Panc1 (cell line): ENCODE results near the gene ACTR3C.
"Not testable (repeated sequence)": the region's sequence is repeated elsewhere in the genome, so short reads cannot be mapped to it uniquely, and the experiment has no call there.

Experiments used
- POLR2AphosphoS5 ChIP-seq: IDR thresholded peaks from 2 replicates; pipeline ENCODE4 v1.6.1; 2012; ENCODE audit warnings: mild to moderate bottlenecking, low read depth, low read length, moderate library complexity
- TCF7L2 ChIP-seq: IDR thresholded peaks from 2 replicates; pipeline ENCODE4 v1.6.1; 2011; ENCODE audit warnings: mild to moderate bottlenecking, low read depth, low read length, inconsistent platforms
- TF ChIP-seq, protein P1 (sequence below): fragments of 450-650 bp; IDR thresholded peaks from 2 replicates; pipeline ENCODE4 v1.5.1; 2017; ENCODE audit warnings: mild to moderate bottlenecking
- TF ChIP-seq, protein P2 (sequence below), 2 experiments: IDR thresholded peaks; 2 replicates each; pipeline ENCODE4 v1.6.1; 2011 to 2012; ENCODE audit warnings: low read depth in 2 of 2, control low read depth in 1 of 2, low read length in 1 of 2, mild to moderate bottlenecking in 1 of 2, moderate library complexity in 1 of 2; ENCODE audit not compliant: insufficient read depth in 1 of 2

DNA sequence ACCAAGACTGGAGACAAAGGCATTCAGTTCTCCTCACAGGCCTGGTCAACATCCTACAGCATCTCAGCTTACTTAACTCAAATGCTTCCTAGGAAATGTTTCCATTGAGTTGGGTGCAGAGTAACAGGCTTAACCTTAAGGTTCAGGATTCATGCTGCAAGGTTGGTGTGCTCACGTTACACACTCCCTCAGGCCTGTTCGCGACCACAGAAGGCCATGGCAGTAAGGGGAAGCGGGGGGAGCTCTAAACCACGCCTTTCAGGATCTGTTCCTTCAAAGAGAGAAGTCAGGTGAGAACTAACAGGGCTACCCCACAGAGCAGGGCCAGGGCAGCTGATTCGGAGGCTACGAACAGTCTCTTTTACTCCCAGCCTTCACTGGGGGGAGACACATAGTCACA is 35.5 kb downstream of the ACTR3C start:
- TF ChIP-seq TCF7L2, POLR2AphosphoS5: not testable (repeated sequence)
- TF ChIP-seq, protein P1, sequence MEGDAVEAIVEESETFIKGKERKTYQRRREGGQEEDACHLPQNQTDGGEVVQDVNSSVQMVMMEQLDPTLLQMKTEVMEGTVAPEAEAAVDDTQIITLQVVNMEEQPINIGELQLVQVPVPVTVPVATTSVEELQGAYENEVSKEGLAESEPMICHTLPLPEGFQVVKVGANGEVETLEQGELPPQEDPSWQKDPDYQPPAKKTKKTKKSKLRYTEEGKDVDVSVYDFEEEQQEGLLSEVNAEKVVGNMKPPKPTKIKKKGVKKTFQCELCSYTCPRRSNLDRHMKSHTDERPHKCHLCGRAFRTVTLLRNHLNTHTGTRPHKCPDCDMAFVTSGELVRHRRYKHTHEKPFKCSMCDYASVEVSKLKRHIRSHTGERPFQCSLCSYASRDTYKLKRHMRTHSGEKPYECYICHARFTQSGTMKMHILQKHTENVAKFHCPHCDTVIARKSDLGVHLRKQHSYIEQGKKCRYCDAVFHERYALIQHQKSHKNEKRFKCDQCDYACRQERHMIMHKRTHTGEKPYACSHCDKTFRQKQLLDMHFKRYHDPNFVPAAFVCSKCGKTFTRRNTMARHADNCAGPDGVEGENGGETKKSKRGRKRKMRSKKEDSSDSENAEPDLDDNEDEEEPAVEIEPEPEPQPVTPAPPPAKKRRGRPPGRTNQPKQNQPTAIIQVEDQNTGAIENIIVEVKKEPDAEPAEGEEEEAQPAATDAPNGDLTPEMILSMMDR: not testable (repeated sequence)
- TF ChIP-seq, protein P2, sequence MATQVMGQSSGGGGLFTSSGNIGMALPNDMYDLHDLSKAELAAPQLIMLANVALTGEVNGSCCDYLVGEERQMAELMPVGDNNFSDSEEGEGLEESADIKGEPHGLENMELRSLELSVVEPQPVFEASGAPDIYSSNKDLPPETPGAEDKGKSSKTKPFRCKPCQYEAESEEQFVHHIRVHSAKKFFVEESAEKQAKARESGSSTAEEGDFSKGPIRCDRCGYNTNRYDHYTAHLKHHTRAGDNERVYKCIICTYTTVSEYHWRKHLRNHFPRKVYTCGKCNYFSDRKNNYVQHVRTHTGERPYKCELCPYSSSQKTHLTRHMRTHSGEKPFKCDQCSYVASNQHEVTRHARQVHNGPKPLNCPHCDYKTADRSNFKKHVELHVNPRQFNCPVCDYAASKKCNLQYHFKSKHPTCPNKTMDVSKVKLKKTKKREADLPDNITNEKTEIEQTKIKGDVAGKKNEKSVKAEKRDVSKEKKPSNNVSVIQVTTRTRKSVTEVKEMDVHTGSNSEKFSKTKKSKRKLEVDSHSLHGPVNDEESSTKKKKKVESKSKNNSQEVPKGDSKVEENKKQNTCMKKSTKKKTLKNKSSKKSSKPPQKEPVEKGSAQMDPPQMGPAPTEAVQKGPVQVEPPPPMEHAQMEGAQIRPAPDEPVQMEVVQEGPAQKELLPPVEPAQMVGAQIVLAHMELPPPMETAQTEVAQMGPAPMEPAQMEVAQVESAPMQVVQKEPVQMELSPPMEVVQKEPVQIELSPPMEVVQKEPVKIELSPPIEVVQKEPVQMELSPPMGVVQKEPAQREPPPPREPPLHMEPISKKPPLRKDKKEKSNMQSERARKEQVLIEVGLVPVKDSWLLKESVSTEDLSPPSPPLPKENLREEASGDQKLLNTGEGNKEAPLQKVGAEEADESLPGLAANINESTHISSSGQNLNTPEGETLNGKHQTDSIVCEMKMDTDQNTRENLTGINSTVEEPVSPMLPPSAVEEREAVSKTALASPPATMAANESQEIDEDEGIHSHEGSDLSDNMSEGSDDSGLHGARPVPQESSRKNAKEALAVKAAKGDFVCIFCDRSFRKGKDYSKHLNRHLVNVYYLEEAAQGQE (IDR thresholded peaks at IDR 0.05; ENCODE audit: insufficient read depth in 1 of 2, low read depth in 2 of 2, low read length in 1 of 2): not testable (repeated sequence)
